Vagina (tissue), 2 donors: ENCODE results near the gene PAFAH1B2. TPM values are rescaled to one million over a fixed set of nuclear protein-coding genes. Genes with fewer than 3 reads are reported as not detected.

Experiments used
- DNase-seq, 2 donors: peaks; one replicate each; pipeline ENCODE4 v3.0.0-alpha.2; 2017; ENCODE audit errors: extremely low spot score in 2 of 2
- H3K27ac ChIP-seq: fragments of 200-600 bp; sonication (generic); one replicate; pipeline ENCODE4 v1.5.1; 2019
- H3K27me3 ChIP-seq: fragments of 200-600 bp; sonication (generic); one replicate; pipeline ENCODE4 v1.5.1; 2019
- H3K36me3 ChIP-seq, 2 donors: fragments of 200-600 bp; sonication (generic); one replicate each; pipeline ENCODE4 v1.5.1; 2017 to 2019
- H3K4me1 ChIP-seq: fragments of 200-600 bp; sonication (generic); one replicate; pipeline ENCODE4 v1.5.1; 2019
- H3K4me3 ChIP-seq, 2 donors: fragments of 200-600 bp; sonication (generic); 1 replicate in 1 of 2; 2 replicates in 1 of 2; pipeline ENCODE4 v1.5.1; 2016 to 2019
- H3K9me3 ChIP-seq: fragments of 200-600 bp; sonication (generic); one replicate; pipeline ENCODE4 v1.5.1; 2019
- CTCF ChIP-seq, 3 experiments: fragments of 450-650 bp in 2 of 3; fragments of 200-600 bp in 1 of 3; sonication (generic) in 1 of 3; IDR thresholded peaks; one replicate each; pipeline ENCODE4 v1.5.1; 2017 to 2019; ENCODE audit warnings: antibody characterized with exemption in 3 of 3, mild to moderate bottlenecking in 2 of 3, moderate library complexity in 2 of 3
- POLR2A ChIP-seq, 2 donors: fragments of 450-650 bp; IDR thresholded peaks; one replicate each; pipeline ENCODE4 v1.6.1; 2017; ENCODE audit warnings: antibody characterized with exemption in 2 of 2, mild to moderate bottlenecking in 2 of 2, moderate library complexity in 2 of 2
- POLR2AphosphoS5 ChIP-seq, 2 donors: sonication (generic); formaldehyde crosslinking; IDR thresholded peaks; one replicate each; pipeline ENCODE4 v1.9.0; 2017; ENCODE audit warnings: antibody characterized with exemption in 2 of 2, mild to moderate bottlenecking in 2 of 2, low read depth in 1 of 2; ENCODE audit not compliant: insufficient read depth in 1 of 2
- intact Hi-C: fragments of 100-400 bp; cut with DNase I; formaldehyde crosslinking; loops from one replicate; pipeline ENCODE4 v1.15.1; 2023
- total RNA-seq: library from RNA; depleted of rRNA; stranded (reverse); fragments of >200 nt; gene quantifications from one replicate; pipeline ENCODE4 v1.2.3, GENCODE V29; 2016

Gene PAFAH1B2
- total RNA-seq, 1 donor from 2014 or later: 68.5 TPM

- no peak for TF ChIP-seq CTCF (IDR thresholded peaks at IDR 0.05)
- no peak for TF ChIP-seq POLR2AphosphoS5 (IDR thresholded peaks at IDR 0.05; ENCODE audit: insufficient read depth in 1 of 2, low read depth in 1 of 2)
- TF ChIP-seq POLR2A (IDR thresholded peaks at IDR 0.05): no peak
- intact Hi-C loops: no loop called here
- H3K27ac ChIP-seq: no peak overlapping the region
- no peaks in the 10 kb centered on the region for H3K4me1 ChIP-seq
- H3K36me3 ChIP-seq: peaks cover 2 to 56% of the 10 kb centered on the region in 2 donors
- no peaks in the 10 kb centered on the region for H3K27me3 ChIP-seq
- DNase-seq: no peak
- H3K4me3 ChIP-seq: no peak overlapping the region
- no peaks in the 10 kb centered on the region for H3K9me3 ChIP-seq
Observed at GRCh38 chr11:117189941-117190544, 46.0 kb downstream of the PAFAH1B2 start.

- H3K27ac ChIP-seq: no peak overlapping the region
- DNase-seq: no peak
Observed at GRCh38 chr11:117191680-117192400, 47.8 kb downstream of the PAFAH1B2 start.

GRCh38 chr11:117192401-117192875 lies 48.4 kb downstream of the PAFAH1B2 start:
- no peak for DNase-seq
- Histone ChIP-seq H3K9me3 (no peaks in the 10 kb centered on the region), H3K36me3 (peaks cover 2 to 48% of the 10 kb centered on the region in 2 donors), H3K27ac (no peak overlapping the region), H3K27me3 (no peaks in the 10 kb centered on the region), H3K4me1 (peaks cover 5% of the 10 kb centered on the region), H3K4me3 (no peak overlapping the region)
- intact Hi-C loops: no loop called here
- TF ChIP-seq POLR2A (IDR thresholded peaks at IDR 0.05) (no peak), POLR2AphosphoS5 (IDR thresholded peaks at IDR 0.05; ENCODE audit: insufficient read depth in 1 of 2, low read depth in 1 of 2) (no peak), CTCF (IDR thresholded peaks at IDR 0.05) (no peak)

More at GRCh38 chr11:117191680-117192400, 47.8 kb downstream of the PAFAH1B2 start:
- Histone ChIP-seq H3K4me3 (no peak overlapping the region), H3K4me1 (no peaks in the 10 kb centered on the region), H3K36me3 (peaks cover 2 to 53% of the 10 kb centered on the region in 2 donors), H3K9me3 (no peaks in the 10 kb centered on the region), H3K27me3 (no peaks in the 10 kb centered on the region)
- TF ChIP-seq POLR2A (IDR thresholded peaks at IDR 0.05) (no peak), POLR2AphosphoS5 (IDR thresholded peaks at IDR 0.05; ENCODE audit: insufficient read depth in 1 of 2, low read depth in 1 of 2) (no peak), CTCF (IDR thresholded peaks at IDR 0.05) (no peak)
- intact Hi-C loops: no loop called here

- TF ChIP-seq POLR2A (IDR thresholded peaks at IDR 0.05) (no peak), CTCF (IDR thresholded peaks at IDR 0.05) (no peak), POLR2AphosphoS5 (IDR thresholded peaks at IDR 0.05; ENCODE audit: insufficient read depth in 1 of 2, low read depth in 1 of 2) (no peak)
- Histone ChIP-seq H3K9me3 (no peaks in the 10 kb centered on the region), H3K36me3 (peaks cover 2 to 44% of the 10 kb centered on the region in 2 donors), H3K4me3 (no peak overlapping the region), H3K27me3 (no peaks in the 10 kb centered on the region), H3K27ac (no peak overlapping the region), H3K4me1 (peaks cover 15% of the 10 kb centered on the region)
- no peak for DNase-seq
- intact Hi-C loops: no loop called here
Observed at GRCh38 chr11:117193130-117194020, 49.3 kb downstream of the PAFAH1B2 start.
